ENCODE data around the gene ORMDL2. TPM values are rescaled to one million over a fixed set of nuclear protein-coding genes. Genes with fewer than 3 reads are reported as not detected.

Gene ORMDL2
- total RNA-seq, 1 experiment from 2014 or later: 22.5 TPM

- CTCF ChIA-PET: no interaction called here
Measured at GRCh38 chr12:55849616-55850343, 31.9 kb downstream of the ORMDL2 start.

GRCh38 chr12:55850401-55850800 lies 32.6 kb downstream of the ORMDL2 start:
- H3K27ac ChIP-seq: no peak overlapping the region
- no peaks in the 10 kb centered on the region for H3K9me3 ChIP-seq (ENCODE audit: insufficient read depth, low read depth)
- TF ChIP-seq CTCF (conservative IDR thresholded peaks at IDR 0.05) (no peak), EZH2 (IDR thresholded peaks at IDR 0.05; ENCODE audit: low read depth) (no peak)
- no peaks in the 10 kb centered on the region for H3K36me3 ChIP-seq (ENCODE audit: low read depth)
- H2AFZ ChIP-seq: no peak overlapping the region
- intact Hi-C loops (cut with micrococcal nuclease; ENCODE audit: unreplicated experiment): no loop called here
- H4K20me1 ChIP-seq (ENCODE audit: insufficient read depth): no peaks in the 10 kb centered on the region
- no peaks in the 10 kb centered on the region for H3K79me2 ChIP-seq (ENCODE audit: low read depth)
- no peaks in the 10 kb centered on the region for H3F3A ChIP-seq (ENCODE audit: insufficient read depth, low read depth)
- ChIA-PET CTCF (no interaction called here), POLR2A (ENCODE audit: unreplicated experiment) (no interaction called here)
- no peak overlapping the region for H3K4me2 ChIP-seq
- no TSS peak for BruUV-seq (replicated peaks)
- no peak for DNase-seq
- H3K9me2 ChIP-seq (ENCODE audit: insufficient read depth): no peaks in the 10 kb centered on the region
- no peak overlapping the region for H3K4me3 ChIP-seq
- H3K27me3 ChIP-seq (ENCODE audit: insufficient read depth, low read depth): no peaks in the 10 kb centered on the region
- H3K4me1 ChIP-seq (replicated peaks; ENCODE audit: insufficient read depth): peaks cover 9% of the 10 kb centered on the region

More at GRCh38 chr12:55849616-55850343, 31.9 kb downstream of the ORMDL2 start:
- Histone ChIP-seq H3K79me2 (ENCODE audit: low read depth) (no peaks in the 10 kb centered on the region), H2AFZ (no peak overlapping the region), H4K20me1 (ENCODE audit: insufficient read depth) (no peaks in the 10 kb centered on the region), H3K27me3 (ENCODE audit: insufficient read depth, low read depth) (no peaks in the 10 kb centered on the region), H3K27ac (no peak overlapping the region), H3K4me2 (no peak overlapping the region), H3K4me3 (no peak overlapping the region), H3F3A (ENCODE audit: insufficient read depth, low read depth) (no peaks in the 10 kb centered on the region), H3K36me3 (ENCODE audit: low read depth) (no peaks in the 10 kb centered on the region), H3K4me1 (replicated peaks; ENCODE audit: insufficient read depth) (peaks cover 9% of the 10 kb centered on the region), H3K9me2 (ENCODE audit: insufficient read depth) (no peaks in the 10 kb centered on the region), H3K9me3 (ENCODE audit: insufficient read depth, low read depth) (no peaks in the 10 kb centered on the region)
- TF ChIP-seq EZH2 (IDR thresholded peaks at IDR 0.05; ENCODE audit: low read depth) (no peak), CTCF (conservative IDR thresholded peaks at IDR 0.05) (no peak)
- POLR2A ChIA-PET (ENCODE audit: unreplicated experiment): no interaction called here
- no peak for DNase-seq
- intact Hi-C loops (cut with micrococcal nuclease; ENCODE audit: unreplicated experiment): no loop called here
- no TSS peak for BruUV-seq (replicated peaks)

- TF ChIP-seq EZH2 (IDR thresholded peaks at IDR 0.05; ENCODE audit: low read depth) (no peak), CTCF (conservative IDR thresholded peaks at IDR 0.05) (no peak)
- no peak overlapping the region for H3K27ac ChIP-seq
- ChIA-PET CTCF (no interaction called here), POLR2A (ENCODE audit: unreplicated experiment) (no interaction called here)
- H3K27me3 ChIP-seq (ENCODE audit: insufficient read depth, low read depth): no peaks in the 10 kb centered on the region
- H2AFZ ChIP-seq: no peak overlapping the region
- no peaks in the 10 kb centered on the region for H3K9me2 ChIP-seq (ENCODE audit: insufficient read depth)
- no peak overlapping the region for H3K4me3 ChIP-seq
- no peak for DNase-seq
- no peaks in the 10 kb centered on the region for H4K20me1 ChIP-seq (ENCODE audit: insufficient read depth)
- peaks cover 9% of the 10 kb centered on the region for H3K4me1 ChIP-seq (replicated peaks; ENCODE audit: insufficient read depth)
- H3F3A ChIP-seq (ENCODE audit: insufficient read depth, low read depth): no peaks in the 10 kb centered on the region
- H3K9me3 ChIP-seq (ENCODE audit: insufficient read depth, low read depth): no peaks in the 10 kb centered on the region
- BruUV-seq (replicated peaks): no TSS peak
- no peaks in the 10 kb centered on the region for H3K36me3 ChIP-seq (ENCODE audit: low read depth)
- H3K79me2 ChIP-seq (ENCODE audit: low read depth): no peaks in the 10 kb centered on the region
- intact Hi-C loops (cut with micrococcal nuclease; ENCODE audit: unreplicated experiment): no loop called here
- H3K4me2 ChIP-seq: no peak overlapping the region
Measured at GRCh38 chr12:55850893-55851292, 33.1 kb downstream of the ORMDL2 start.

All from PC-9 (cell line).